UCSD-AML1 (cell line): ENCODE measurements around the gene BRD3OS.

Source experiments
- DNase-seq: peaks from one replicate; lab custom pipeline; 2025; ENCODE audit not compliant: unreplicated experiment; lab: John Stamatoyannopoulos, UW

The BRD3OS gene, protein sequence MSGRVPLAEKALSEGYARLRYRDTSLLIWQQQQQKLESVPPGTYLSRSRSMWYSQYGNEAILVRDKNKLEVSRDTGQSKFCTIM

DNA sequence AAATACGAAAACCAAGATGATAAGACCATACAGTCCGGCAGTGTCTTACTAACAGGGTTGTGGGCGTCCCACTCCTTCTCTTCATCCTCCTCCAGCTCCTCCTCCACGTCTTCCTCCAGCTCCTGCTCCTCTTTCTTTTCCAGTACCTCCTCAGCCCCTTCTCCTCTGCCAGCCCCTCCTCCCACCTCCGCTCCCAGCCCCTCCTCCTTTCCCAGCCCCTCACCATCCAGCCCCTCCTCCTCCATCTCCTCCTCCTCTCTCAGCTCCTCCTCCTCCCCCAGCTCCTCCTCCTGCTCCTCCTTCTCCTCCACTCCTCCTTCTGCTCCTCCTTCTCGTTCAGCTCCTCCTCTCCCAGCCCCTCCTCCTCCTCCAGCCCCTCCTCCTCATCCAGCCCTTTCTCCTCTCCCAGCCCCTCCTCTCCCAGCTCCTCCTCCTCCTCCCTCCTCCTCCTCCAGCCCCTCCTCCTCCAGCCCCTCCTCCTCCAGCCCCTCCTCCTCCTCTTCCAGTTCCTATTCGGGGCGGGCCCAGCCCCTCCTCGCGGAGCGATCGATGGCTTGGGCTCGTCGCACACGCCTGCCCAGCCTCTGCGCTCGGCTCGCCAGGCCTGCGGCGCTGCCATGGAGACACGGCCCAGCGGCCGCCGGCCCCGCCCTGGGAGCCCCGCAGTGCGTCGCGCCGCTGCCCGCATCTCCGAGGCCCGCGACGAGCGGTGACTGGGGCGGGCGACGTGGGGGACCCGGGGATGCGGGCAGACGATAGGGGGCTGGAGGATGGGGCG, at the start of gene BRD3OS:
BRD3OS (plus strand) TSS at position 654 of the 778 bp plus-strand sequence. CDS start 1,267 bp downstream, outside the sequence.
- peak; percentile 99 for DNase-seq

DNA sequence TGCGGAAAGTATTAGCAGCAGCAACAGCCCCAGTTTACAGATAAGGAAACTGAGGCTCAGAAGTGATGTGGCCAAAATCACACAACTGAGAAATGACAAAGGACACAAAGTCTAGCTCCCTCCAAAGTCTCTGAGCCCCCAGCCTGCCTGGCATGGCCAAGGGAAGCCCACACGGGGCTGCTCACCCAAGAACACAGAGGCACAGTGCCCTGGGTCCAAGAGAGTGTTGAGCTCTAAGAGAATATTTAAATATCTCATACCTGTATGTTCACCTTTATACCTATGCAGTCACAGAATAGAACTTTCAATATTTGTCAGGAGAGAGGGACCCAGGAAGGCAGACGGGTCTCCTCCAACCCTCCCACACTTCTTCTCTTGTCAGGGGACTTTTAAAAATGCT, 49.8 kb upstream of the BRD3OS start:
- no peak for DNase-seq

DNA sequence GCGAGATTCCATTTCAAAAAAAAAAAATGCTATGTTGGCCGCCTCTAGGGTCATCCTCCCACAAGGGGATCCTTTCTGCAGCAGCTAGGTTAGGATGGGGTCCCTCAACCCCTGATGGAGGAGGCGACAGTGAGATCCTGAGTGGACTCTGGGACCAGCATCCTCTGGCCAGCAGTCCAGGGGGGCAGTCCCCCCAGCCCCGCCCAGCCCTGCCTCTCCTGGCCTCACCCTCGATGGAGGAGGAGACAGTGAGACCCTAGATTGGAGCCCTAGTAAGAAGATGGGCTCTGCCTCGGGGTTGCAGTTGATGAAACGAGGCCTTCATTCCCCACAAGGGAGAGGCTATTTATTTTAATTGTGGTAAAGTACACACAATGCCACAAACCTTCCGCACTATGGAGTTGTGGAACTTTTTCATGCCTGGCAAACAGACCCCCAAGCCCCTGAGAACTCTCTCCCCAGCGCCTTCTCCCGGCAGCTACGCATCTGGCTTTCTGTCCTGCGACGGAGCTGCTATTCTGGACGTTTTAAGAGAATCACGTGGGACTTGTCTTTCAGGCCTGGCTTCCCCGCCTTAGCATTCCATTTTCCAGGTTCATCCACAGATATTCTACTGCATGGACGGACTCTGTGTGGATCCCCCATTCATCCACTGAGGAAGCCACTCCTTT, 49.0 kb upstream of the BRD3OS start:
- DNase-seq: no peak

DNA sequence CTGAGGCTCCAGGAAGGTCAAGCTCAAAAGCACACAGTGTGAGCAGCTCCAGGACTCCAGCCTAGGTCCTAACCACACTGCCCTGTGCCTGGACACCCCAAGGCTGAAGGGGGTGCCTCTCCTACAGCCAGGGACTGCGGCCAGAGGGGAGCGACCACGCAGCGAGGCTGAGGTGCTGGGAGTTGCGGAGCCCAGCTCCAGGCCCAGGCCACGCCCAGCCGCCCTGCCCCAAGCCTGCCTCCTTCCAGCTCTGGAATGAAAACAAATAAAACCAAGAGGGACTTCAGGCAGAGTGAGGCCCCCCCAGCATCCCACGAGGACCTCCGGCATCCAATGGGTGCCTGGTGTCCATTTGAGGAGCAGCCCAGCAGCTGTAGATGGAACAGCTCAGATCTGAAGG, 48.4 kb upstream of the BRD3OS start:
- DNase-seq: no peak

- DNase-seq: no peak
Observed at GRCh38 chr9:133977421-133978201, 47.7 kb upstream of the BRD3OS start.

DNA sequence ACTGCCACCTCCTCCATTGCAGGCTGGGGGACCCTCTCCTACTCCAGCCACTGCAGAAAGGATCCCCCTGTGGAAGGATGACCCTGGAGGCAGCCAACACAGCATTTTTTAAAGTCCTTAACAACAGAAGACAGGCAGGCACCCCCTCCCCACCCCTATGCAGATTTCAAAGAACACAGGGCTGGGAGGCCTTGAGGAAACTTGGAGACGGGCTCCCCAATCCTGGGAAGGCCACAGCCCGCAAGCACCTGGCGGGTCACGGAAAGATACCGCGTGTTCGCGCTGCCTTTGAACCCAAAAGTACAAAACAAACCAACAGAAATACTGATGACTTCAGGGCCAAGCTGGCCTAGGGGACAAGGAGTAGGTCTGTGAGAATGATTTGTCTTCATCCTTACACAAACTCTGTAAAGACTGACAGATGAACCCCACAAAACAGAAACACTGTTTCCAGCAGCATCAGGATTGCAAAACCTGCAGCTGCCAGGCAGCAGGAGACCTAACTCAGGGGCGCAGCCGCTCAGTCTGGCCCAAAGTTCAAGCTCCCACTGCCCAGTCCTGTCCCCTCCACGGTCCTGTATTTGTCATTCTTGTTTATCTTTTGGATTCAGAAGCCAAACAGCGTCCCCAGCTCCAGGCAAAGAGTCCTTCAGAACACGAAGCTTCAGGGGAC, 46.9 kb upstream of the BRD3OS start:
- DNase-seq: no peak

DNA sequence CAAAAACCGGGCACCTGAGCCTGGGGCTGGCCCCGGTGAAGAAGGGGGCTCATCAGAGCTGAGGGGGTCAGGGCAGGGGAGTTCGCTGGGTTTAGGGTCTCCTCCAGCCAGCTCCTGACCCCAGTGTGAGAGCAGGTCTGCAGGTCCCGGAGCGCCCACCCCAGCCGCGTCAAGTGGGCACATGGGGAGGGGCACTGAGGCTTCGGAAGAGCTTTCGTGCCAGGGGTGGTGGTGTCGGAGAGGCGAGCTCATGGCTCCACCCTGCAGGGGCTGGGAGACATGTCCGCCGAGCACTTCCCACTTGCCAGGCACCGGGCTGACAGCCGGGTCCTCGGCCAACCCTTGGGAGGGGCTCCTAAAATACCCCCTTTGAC, 46.4 kb upstream of the BRD3OS start:
- no peak for DNase-seq

DNA sequence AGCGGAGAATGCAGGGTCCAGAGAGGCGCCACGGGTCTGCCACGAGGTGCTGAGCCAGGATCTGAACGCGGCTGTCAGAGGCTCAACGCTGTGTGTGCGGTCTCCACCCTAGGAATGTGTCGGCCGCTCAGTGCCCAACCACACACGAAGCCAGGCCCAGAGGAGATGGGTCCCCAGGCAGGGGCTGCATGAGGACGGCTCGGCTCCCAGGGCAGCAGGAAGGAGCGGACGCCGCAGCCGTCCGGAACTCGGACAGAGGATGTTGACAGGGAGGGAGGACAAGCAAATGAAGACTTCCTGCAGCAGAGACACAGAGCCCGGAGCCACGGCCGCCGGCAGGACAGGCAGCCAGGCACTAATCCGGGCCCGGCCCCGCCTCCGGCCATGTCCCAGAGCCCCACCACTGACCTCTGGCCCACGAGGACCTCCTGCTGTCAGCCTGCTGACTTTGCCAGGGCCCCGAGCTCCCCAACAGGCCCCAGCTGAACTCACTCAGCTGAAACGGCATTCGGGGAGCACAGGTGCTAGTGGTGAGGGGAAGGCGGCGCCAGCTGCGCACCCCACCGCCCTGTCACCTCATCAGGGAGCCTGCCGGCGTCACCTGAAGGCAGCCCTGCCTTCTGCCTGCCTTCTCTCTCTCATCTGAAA, 45.9 kb upstream of the BRD3OS start:
- no peak for DNase-seq

DNA sequence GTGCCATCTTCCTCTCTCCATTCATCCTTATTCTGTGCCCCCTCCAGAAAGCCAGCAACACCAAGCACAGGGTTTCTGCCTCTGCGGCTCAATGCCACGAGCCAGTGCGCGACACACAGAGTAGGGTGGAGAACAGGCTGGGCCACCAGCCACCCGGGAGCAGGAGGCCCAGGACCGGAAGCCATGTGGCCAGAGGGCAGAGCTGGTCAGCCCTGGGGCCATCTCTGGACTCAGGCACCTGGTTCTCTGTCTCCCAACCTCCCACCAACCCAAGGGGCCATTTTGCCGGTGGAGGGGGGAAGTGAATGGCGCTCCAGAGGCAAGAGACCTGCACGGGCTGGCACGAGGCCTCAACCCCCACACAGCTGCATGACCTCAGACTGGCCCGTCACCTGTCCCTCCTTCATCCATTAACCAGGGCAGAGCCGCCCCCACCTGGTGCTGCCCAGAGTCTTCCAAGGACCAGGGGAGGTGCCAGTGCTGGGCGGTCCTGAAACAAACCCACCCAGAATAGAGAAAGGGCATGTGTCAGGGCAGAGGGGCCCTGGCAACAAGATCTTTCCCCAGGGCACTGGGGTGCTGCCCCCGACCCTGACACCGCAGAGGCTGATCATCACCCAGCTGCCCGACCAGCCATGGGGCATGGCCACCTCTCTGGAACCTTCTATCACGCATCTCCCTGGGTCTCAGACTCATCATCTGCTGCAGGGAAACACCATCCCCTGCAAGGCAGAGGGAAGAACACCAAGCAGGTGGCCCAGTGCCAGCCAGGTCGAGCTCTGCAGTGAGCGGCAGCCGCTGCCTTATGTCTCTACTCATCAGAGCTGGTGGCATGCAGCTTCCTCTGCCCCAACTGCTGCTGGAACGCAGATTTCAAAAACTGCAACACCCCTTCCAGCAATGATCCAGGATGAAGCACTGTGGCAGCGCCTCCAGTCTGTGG, 45.1 kb upstream of the BRD3OS start:
- DNase-seq: no peak

GRCh38 chr9:133980864-133981588, 44.3 kb upstream of the BRD3OS start:
- DNase-seq: no peak

DNA sequence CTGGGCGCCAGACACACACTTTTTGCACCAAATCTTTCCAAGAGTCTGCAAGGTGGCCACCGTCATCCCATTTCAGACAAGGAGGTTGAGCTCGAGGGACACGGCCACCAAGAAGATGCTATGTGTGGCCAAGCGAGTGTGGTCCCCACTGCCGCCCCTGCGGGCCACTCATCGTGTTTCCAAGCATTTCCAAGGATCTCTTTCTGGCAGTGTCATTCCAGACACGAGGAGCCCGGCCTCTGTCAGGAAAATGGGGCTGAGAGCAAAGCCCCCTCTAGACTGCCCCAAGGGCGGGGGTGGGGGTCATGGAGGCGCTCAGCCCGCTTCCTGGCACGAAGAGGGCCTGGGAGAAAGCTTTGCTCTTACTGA, 43.7 kb upstream of the BRD3OS start:
- no peak for DNase-seq

DNA sequence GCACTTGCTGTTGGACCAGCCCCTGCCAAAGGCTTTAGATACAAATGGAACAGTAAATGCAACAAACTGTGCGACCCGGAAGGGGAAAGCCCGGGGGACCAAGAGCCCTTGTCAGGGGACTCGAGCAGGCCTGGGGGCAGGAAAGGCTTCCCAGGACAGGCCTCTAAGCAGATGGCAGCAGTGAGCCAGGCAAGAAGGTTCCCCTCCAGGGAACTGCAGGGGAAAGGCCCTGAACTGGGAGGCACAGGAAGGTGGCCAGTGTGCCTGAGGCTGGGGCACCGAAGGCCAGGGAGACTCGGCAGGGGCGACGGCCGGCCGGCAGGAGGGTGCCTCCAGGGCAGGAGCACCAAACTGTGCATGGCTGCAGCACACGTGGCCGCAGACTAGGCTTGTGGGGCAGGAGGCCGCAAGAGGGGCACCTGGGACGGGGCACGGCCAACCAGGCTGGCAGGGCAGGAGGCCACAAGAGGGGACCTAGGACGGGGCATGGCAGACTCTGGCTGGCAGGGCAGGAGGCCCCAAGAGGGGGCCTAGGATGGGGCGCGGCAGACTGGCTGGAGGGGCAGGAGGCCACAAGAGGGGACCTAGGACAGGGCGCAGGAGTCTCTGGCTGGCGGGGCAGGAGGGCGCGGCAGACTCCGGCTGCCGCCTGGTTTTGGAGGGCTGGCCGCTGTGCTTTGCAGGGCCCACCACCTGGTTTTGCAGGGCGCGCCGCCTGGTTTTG, 43.2 kb upstream of the BRD3OS start:
- DNase-seq: no peak

DNA sequence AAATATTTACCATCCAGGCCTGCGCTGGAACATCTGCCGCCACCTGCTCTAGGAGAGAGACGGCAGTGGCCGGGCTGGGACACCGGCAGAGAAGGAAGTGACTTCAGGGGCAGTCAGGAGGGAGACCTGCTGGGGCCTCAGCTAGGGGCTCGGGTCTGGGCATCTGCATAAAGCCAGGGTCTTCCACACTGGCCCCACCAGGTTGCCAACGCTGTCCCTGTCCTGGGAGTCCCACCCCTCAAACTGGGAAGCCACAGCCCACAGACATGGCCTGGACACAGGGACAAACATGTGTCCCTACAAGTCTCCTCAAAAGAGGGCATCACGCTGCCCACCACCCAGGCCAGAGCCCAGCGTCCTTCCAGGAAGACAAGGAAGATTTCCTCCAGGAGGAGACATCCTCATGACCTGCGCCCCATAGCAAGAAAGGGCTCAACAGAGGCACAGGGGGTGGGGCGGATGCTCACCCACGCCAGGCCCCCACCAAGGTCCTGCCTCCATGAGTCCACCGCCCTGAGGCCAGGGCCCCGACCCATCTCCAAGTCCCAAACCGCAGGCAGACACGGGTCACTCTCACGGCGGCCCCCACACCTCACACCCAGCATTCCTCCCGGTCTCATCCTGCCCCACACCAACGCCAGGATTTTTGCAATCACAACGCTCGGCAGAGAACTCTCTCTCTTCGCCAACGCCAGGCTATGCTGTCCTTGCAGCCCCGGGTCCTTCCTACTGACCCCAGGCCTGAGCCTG, 42.1 kb upstream of the BRD3OS start:
- DNase-seq: no peak

- no peak for DNase-seq
Observed at GRCh38 chr9:133986061-133986460, 39.2 kb upstream of the BRD3OS start.

GRCh38 chr9:133986774-133987445, 38.4 kb upstream of the BRD3OS start:
- no peak for DNase-seq

GRCh38 chr9:133987446-133987788, 37.9 kb upstream of the BRD3OS start:
- no peak for DNase-seq
